CD4-positive, alpha-beta T cell treated with Interferon alpha-2 for 1 hour (primary cell): ENCODE data around the gene IFNL2.
A peak's percentile ranks its signal among the peaks of the same experiment; 100 is the strongest.
"Not testable (repeated sequence)": the region's sequence is repeated elsewhere in the genome, so short reads cannot be mapped to it uniquely, and the experiment has no call there.

ENCODE experiments used
- DNase-seq, 2 donors: peaks; one replicate each; pipeline ENCODE4 v3.0.0-alpha.2; 2020 to 2022

Gene IFNL2

GRCh38 chr19:39297931-39298634 lies 29.9 kb downstream of the IFNL2 start:
- DNase-seq, result peak; percentile 49 to 72

- peak in 1 of 2 donors; percentile 37 for DNase-seq
These were observed 31.2 kb downstream of the IFNL2 start for GRCh38 chr19:39299404-39299803.

- no peak for DNase-seq
These were observed 31.6 kb downstream of the IFNL2 start for GRCh38 chr19:39299832-39300231.

GRCh38 chr19:39301021-39301420 lies 32.8 kb downstream of the IFNL2 start:
- no peak for DNase-seq

GRCh38 chr19:39301562-39301961 lies 33.4 kb downstream of the IFNL2 start:
- no peak for DNase-seq

- no peak for DNase-seq
These were observed 35.4 kb downstream of the IFNL2 start for GRCh38 chr19:39303373-39304184.

GRCh38 chr19:39304185-39304513 lies 36.0 kb downstream of the IFNL2 start:
- no peak for DNase-seq

GRCh38 chr19:39304701-39305571 lies 36.7 kb downstream of the IFNL2 start:
- no peak for DNase-seq

GRCh38 chr19:39306075-39306474 lies 37.9 kb downstream of the IFNL2 start:
- DNase-seq, result no peak

- DNase-seq, result no peak
These were observed 39.0 kb downstream of the IFNL2 start for GRCh38 chr19:39307046-39307821.

GRCh38 chr19:39307822-39308530 lies 39.8 kb downstream of the IFNL2 start:
- no peak for DNase-seq

GRCh38 chr19:39308531-39309304 lies 40.5 kb downstream of the IFNL2 start:
- no peak for DNase-seq

GRCh38 chr19:39309305-39309670 lies 41.1 kb downstream of the IFNL2 start:
- DNase-seq, result not testable (repeated sequence)

GRCh38 chr19:39310558-39311311 lies 42.5 kb downstream of the IFNL2 start:
- DNase-seq, result no peak

- no peak for DNase-seq
These were observed 46.0 kb downstream of the IFNL2 start for GRCh38 chr19:39314016-39314728.

- no peak for DNase-seq
These were observed 47.7 kb downstream of the IFNL2 start for GRCh38 chr19:39315933-39316332.

- no peak for DNase-seq
These were observed 48.6 kb downstream of the IFNL2 start for GRCh38 chr19:39316627-39317321.

- DNase-seq, result no peak
These were observed 49.3 kb downstream of the IFNL2 start for GRCh38 chr19:39317476-39317875.

- no peak for DNase-seq
These were observed 49.9 kb downstream of the IFNL2 start for GRCh38 chr19:39318071-39318470.
